ENCODE data around the gene SF3A1. TPM values are rescaled to one million over a fixed set of nuclear protein-coding genes. Genes with fewer than 3 reads are reported as not detected.

Gene SF3A1
- total RNA-seq, 1 experiment from 2014 or later = 272 TPM

DNA sequence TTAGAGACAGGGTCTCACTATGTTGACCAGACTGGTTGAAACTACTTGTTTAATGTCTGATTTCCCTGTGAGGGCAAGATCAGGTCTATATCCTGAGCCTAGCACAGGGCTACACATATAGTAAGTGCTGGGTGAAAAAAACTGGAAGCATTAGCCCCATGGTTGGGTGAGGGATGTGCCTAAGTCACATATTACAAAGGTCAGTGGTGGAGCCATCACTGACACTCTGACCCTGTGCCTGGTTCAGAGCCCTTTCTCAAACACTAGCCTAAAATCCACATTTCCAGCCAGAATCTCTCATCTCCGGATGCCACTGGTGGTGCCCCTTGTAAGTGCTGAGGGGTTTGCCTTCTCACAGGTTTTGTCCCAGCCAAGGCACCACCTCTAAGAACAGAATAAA is 38.9 kb downstream of the SF3A1 start (continued):
- TF ChIP-seq, protein P1, sequence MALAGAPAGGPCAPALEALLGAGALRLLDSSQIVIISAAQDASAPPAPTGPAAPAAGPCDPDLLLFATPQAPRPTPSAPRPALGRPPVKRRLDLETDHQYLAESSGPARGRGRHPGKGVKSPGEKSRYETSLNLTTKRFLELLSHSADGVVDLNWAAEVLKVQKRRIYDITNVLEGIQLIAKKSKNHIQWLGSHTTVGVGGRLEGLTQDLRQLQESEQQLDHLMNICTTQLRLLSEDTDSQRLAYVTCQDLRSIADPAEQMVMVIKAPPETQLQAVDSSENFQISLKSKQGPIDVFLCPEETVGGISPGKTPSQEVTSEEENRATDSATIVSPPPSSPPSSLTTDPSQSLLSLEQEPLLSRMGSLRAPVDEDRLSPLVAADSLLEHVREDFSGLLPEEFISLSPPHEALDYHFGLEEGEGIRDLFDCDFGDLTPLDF (CRISPR knock-in tag; IDR thresholded peaks at IDR 0.05) = no peak
- TF ChIP-seq ATF3 (CRISPR knock-in tag; conservative IDR thresholded peaks at IDR 0.05) (no peak), CTCF (IDR thresholded peaks at IDR 0.05) (no peak), ZNF232 (CRISPR knock-in tag; IDR thresholded peaks at IDR 0.05) (no peak), PRDM15 (CRISPR knock-in tag; IDR thresholded peaks at IDR 0.05) (no peak), MLX (CRISPR knock-in tag; IDR thresholded peaks at IDR 0.05) (no peak), RELA (CRISPR knock-in tag; IDR thresholded peaks at IDR 0.05; ENCODE audit: borderline replicate concordance) (no peak), ZBTB43 (CRISPR knock-in tag; IDR thresholded peaks at IDR 0.05) (no peak)
- TF ChIP-seq, protein P2, sequence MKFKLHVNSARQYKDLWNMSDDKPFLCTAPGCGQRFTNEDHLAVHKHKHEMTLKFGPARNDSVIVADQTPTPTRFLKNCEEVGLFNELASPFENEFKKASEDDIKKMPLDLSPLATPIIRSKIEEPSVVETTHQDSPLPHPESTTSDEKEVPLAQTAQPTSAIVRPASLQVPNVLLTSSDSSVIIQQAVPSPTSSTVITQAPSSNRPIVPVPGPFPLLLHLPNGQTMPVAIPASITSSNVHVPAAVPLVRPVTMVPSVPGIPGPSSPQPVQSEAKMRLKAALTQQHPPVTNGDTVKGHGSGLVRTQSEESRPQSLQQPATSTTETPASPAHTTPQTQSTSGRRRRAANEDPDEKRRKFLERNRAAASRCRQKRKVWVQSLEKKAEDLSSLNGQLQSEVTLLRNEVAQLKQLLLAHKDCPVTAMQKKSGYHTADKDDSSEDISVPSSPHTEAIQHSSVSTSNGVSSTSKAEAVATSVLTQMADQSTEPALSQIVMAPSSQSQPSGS (CRISPR knock-in tag; IDR thresholded peaks at IDR 0.05; ENCODE audit: borderline replicate concordance, low read depth) = no peak
- TF ChIP-seq, protein P3, sequence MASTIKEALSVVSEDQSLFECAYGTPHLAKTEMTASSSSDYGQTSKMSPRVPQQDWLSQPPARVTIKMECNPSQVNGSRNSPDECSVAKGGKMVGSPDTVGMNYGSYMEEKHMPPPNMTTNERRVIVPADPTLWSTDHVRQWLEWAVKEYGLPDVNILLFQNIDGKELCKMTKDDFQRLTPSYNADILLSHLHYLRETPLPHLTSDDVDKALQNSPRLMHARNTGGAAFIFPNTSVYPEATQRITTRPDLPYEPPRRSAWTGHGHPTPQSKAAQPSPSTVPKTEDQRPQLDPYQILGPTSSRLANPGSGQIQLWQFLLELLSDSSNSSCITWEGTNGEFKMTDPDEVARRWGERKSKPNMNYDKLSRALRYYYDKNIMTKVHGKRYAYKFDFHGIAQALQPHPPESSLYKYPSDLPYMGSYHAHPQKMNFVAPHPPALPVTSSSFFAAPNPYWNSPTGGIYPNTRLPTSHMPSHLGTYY (CRISPR knock-in tag; IDR thresholded peaks at IDR 0.05) = no peak

- Mint-ChIP-seq H3K9me3 (no peaks in the 10 kb centered on the region), H3K27me3 (ENCODE audit: low read depth) (no peaks in the 10 kb centered on the region), H3K4me1 (peaks cover 3% of the 10 kb centered on the region), H3K4me3 (no peak overlapping the region), H3K36me3 (no peaks in the 10 kb centered on the region), H3K27ac (no peak overlapping the region)
- ChIA-PET POLR2A (interaction anchor here (0.6 kb wide), 1 partner anchor 118 kb away, joined by 4 read pairs; no protein-coding TSS in a partner anchor), CTCF (interaction anchor here (1.0 to 6.7 kb wide), 3 partner anchors 11 to 60 kb away, joined by 3 to 36 read pairs (median 13); partner anchors contain the start of genes CASTOR1 and TBC1D10A)
- no peak for ATAC-seq
- no peak for DNase-seq (ENCODE audit: low spot score)
- TF ChIP-seq ZNF396 (CRISPR knock-in tag; IDR thresholded peaks at IDR 0.05; ENCODE audit: borderline replicate concordance) (no peak), MLX (CRISPR knock-in tag; IDR thresholded peaks at IDR 0.05) (no peak), MXD4 (CRISPR knock-in tag; IDR thresholded peaks at IDR 0.05; ENCODE audit: borderline replicate concordance) (no peak), ZNF416 (CRISPR knock-in tag; IDR thresholded peaks at IDR 0.05) (no peak), ZBTB43 (CRISPR knock-in tag; IDR thresholded peaks at IDR 0.05) (no peak), CREM (CRISPR knock-in tag; IDR thresholded peaks at IDR 0.05) (no peak), ATF1 (CRISPR knock-in tag; IDR thresholded peaks at IDR 0.05) (no peak), ZMAT4 (CRISPR knock-in tag; IDR thresholded peaks at IDR 0.05) (no peak), GRHL2 (CRISPR knock-in tag; IDR thresholded peaks at IDR 0.05; ENCODE audit: insufficient replicate concordance, severe bottlenecking) (no peak)
These were observed 40.6 kb downstream of the SF3A1 start for GRCh38 chr22:30315962-30316576.
